Mesenchymal stem cell (in vitro differentiated cells and primary cell): ENCODE data around the gene GAK.

Experiments used
- DNase-seq: peaks from one replicate; pipeline ENCODE4 v3.0.0-alpha.2; 2013
- H2AFZ ChIP-seq: one replicate; pipeline ENCODE4 v1.6.1; 2013; ENCODE audit warnings: low read depth, mild to moderate bottlenecking, control low read depth, inconsistent platforms, low read length, moderate library complexity
- H2AK5ac ChIP-seq: 2 replicates; pipeline ENCODE4 v1.6.1; 2013; ENCODE audit warnings: low read length, moderate library complexity, mild to moderate bottlenecking, inconsistent platforms; ENCODE audit not compliant: severe bottlenecking
- H2BK120ac ChIP-seq: one replicate; pipeline ENCODE4 v1.6.1; 2013; ENCODE audit warnings: low read depth, mild to moderate bottlenecking, inconsistent platforms, low read length, moderate library complexity
- H2BK12ac ChIP-seq, 2 experiments: one replicate each; pipeline ENCODE4 v1.6.1; 2013; ENCODE audit warnings: inconsistent platforms in 2 of 2, low read length in 2 of 2, mild to moderate bottlenecking in 2 of 2, moderate library complexity in 2 of 2, control low read depth in 1 of 2
- H2BK15ac ChIP-seq: one replicate; pipeline ENCODE4 v1.6.1; 2013; ENCODE audit warnings: mild to moderate bottlenecking, low read depth, inconsistent platforms; ENCODE audit not compliant: poor library complexity, severe bottlenecking
- H2BK5ac ChIP-seq: 2 replicates; pipeline ENCODE4 v1.6.1; 2013; ENCODE audit warnings: low read depth, mild to moderate bottlenecking, low read length, control low read depth, inconsistent platforms; ENCODE audit not compliant: poor library complexity, severe bottlenecking
- H3K14ac ChIP-seq, 2 experiments: one replicate each; pipeline ENCODE4 v1.6.1; 2013; ENCODE audit warnings: inconsistent platforms in 2 of 2, low read length in 2 of 2, control low read depth in 1 of 2, mild to moderate bottlenecking in 1 of 2, moderate library complexity in 1 of 2
- H3K18ac ChIP-seq, 2 experiments: one replicate each; pipeline ENCODE4 v1.6.1; 2013; ENCODE audit warnings: inconsistent platforms in 2 of 2, low read length in 2 of 2, control low read depth in 1 of 2, low read depth in 1 of 2, mild to moderate bottlenecking in 1 of 2
- H3K23ac ChIP-seq, 2 experiments: one replicate each; pipeline ENCODE4 v1.6.1; 2013; ENCODE audit warnings: inconsistent platforms in 2 of 2, low read length in 2 of 2, mild to moderate bottlenecking in 2 of 2, moderate library complexity in 2 of 2, control low read depth in 1 of 2
- H3K27ac ChIP-seq: 2 replicates; pipeline ENCODE4 v1.5.1; 2013; ENCODE audit warnings: mild to moderate bottlenecking, moderate library complexity, low read length, control low read depth, inconsistent platforms; ENCODE audit not compliant: poor library complexity, severe bottlenecking
- H3K27me3 ChIP-seq, 2 experiments: 2 replicates each; pipeline versions ENCODE4 v1.6.1 to v1.7.0; 2013; ENCODE audit warnings: low read length in 2 of 2, mild to moderate bottlenecking in 2 of 2, moderate library complexity in 2 of 2, control low read depth in 1 of 2, inconsistent platforms in 1 of 2; ENCODE audit not compliant: control insufficient read depth in 1 of 2, insufficient read depth in 1 of 2
- H3K36me3 ChIP-seq, 2 experiments: 2 replicates each; pipeline versions ENCODE4 v1.6.1 to v1.7.0; 2013; ENCODE audit warnings: low read length in 2 of 2, control low read depth in 1 of 2, inconsistent platforms in 1 of 2, low read depth in 1 of 2, mild to moderate bottlenecking in 1 of 2; ENCODE audit not compliant: insufficient read depth in 2 of 2, control insufficient read depth in 1 of 2
- H3K4ac ChIP-seq, 2 experiments: one replicate each; pipeline ENCODE4 v1.6.1; 2013; ENCODE audit warnings: inconsistent platforms in 2 of 2, low read length in 2 of 2, mild to moderate bottlenecking in 2 of 2, moderate library complexity in 2 of 2, control low read depth in 1 of 2, low read depth in 1 of 2
- H3K4me1 ChIP-seq: 2 replicates; pipeline ENCODE4 v1.6.1; 2013; ENCODE audit warnings: low read depth, low read length, control low read depth; ENCODE audit not compliant: control insufficient read depth, insufficient read depth
- H3K4me2 ChIP-seq: 2 replicates; pipeline ENCODE4 v1.6.1; 2013; ENCODE audit warnings: low read length, mild to moderate bottlenecking, inconsistent platforms; ENCODE audit not compliant: poor library complexity, severe bottlenecking
- H3K4me3 ChIP-seq, 2 experiments: 2 replicates each; pipeline versions ENCODE4 v1.5.1 to v1.7.0; 2013; ENCODE audit warnings: low read length in 2 of 2, mild to moderate bottlenecking in 2 of 2, control low read depth in 1 of 2, low read depth in 1 of 2; ENCODE audit not compliant: insufficient read depth in 1 of 2
- H3K79me1 ChIP-seq: replicated peaks from 2 replicates; pipeline ENCODE4 v1.6.1; 2013; ENCODE audit warnings: mild to moderate bottlenecking, control low read depth, low read length, inconsistent platforms; ENCODE audit not compliant: poor library complexity, severe bottlenecking
- H3K9ac ChIP-seq: 2 replicates; pipeline ENCODE4 v1.7.0; 2013; ENCODE audit warnings: mild to moderate bottlenecking, low read length, moderate library complexity
- H3K9me3 ChIP-seq: 2 replicates; pipeline ENCODE4 v1.7.0; 2013; ENCODE audit warnings: mild to moderate bottlenecking, low read length; ENCODE audit not compliant: control insufficient read depth
- H4K8ac ChIP-seq: one replicate; pipeline ENCODE4 v1.6.1; 2013; ENCODE audit warnings: inconsistent platforms, mild to moderate bottlenecking, low read length, moderate library complexity
- H4K91ac ChIP-seq: one replicate; pipeline ENCODE4 v1.6.1; 2013; ENCODE audit warnings: mild to moderate bottlenecking, low read length, inconsistent platforms
- WGBS: methylation state at CpG from one replicate; pipeline ENCODE4 v1.1.7; 2013; ENCODE audit warnings: mixed read lengths; 5-methylcytosine and 5-hydroxymethylcytosine counted together

Gene GAK

DNA sequence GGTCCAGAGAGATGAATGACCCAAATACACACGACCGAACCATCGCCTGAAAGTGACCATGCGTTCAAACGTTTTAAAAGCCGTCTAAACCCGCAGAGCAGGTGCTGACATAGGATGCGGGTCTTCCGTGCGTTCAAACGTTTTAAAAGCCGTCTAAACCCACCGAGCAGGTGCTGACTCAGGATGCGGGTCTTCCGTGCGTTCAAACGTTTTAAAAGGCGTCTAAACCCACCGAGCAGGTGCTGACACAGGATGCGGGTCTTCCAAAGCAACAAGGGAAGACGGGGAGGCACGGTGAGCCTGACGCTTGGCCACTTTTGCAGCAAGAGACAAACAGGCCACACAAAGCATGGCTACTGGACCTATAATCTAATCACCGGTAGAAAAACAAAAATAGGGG, 47.2 kb downstream of the GAK start:
- Histone ChIP-seq H3K14ac (no peak overlapping the region), H4K91ac (no peak overlapping the region), H2BK5ac (no peak overlapping the region), H3K79me1 (peaks cover 16% of the 10 kb centered on the region), H3K4me2 (no peak overlapping the region), H3K36me3 (peaks cover 93 to 100% of the 10 kb centered on the region in 2 experiments), H3K9ac (no peak overlapping the region), H2AK5ac (no peak overlapping the region), H3K23ac (no peak overlapping the region), H2BK12ac (no peak overlapping the region), H3K4ac (no peak overlapping the region), H2BK120ac (no peak overlapping the region), H3K4me3 (no peak overlapping the region), H3K27ac (no peak overlapping the region), H3K27me3 (no peaks in the 10 kb centered on the region), H2AFZ (no peak overlapping the region), H3K9me3 (no peaks in the 10 kb centered on the region), H4K8ac (no peak overlapping the region), H2BK15ac (no peak overlapping the region), H3K18ac (no peak overlapping the region), H3K4me1 (peaks cover 1% of the 10 kb centered on the region)
- no peak for DNase-seq
- WGBS, result 97% methylated on average over 24 of the region's 24 CpGs

DNA sequence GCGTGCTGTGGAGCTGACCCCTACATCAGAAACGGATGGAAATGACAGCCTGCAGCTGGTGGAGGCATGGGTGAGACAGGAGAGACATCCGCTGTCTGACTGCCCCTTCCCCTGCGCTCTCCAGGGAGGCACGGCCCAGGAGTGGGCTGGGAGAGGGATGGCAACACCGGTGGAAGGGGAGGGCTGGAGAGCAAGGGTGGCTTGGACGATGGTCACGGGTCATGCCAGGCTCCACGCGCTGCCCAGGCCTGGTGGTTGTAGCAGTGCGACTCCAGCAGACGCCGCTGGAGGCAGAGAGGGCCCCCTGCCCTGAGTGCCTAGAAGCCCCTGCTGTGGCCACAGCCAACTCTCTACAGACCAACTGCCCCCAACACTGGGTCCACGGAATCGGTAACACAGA, 47.9 kb downstream of the GAK start:
- H3K9me3 ChIP-seq, result no peaks in the 10 kb centered on the region
- no peak overlapping the region for H3K9ac ChIP-seq

DNA sequence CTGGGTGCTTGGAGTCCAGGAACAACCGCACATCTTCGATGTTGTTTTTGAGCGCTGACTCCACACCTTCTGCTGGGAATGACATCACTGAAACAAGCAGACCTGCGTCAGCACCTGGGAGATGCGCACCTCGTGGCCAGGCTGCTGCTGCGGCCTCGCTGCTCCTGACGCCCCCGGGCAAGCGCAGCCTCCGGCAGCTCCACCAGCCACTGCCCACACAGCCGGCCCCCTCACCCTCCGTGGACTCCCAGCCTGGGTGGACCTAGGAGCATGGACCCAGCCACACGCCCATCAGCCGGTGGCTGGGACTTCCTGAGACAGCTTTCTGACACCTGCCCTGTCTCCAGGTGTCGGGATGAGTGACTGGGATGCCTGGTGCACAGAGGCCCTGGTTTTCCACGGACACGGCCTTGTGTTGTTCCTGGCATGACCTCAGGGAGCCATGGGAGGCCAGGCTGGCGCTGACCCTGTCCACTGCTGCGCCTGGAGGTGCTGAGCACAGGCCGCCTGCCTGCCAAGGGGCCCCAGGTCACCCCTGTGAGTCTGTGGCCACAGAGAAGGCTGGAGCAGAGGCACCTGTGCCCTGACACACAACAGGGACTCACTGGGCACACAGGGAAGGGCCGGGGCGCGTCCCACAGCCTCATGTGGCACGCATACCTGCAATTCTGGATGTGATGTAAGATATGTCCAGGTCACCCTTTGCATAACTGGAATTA, 48.6 kb downstream of the GAK start:
- no peak overlapping the region for H3K4me3 ChIP-seq
- H2BK120ac ChIP-seq, result no peak overlapping the region
- H3K18ac ChIP-seq, result no peak overlapping the region
- no peak overlapping the region for H3K4ac ChIP-seq
- H3K4me1 ChIP-seq, result peaks cover 1% of the 10 kb centered on the region
- H3K14ac ChIP-seq, result no peak overlapping the region
- no peak overlapping the region for H3K27ac ChIP-seq
- H3K23ac ChIP-seq, result no peak overlapping the region
- no peak overlapping the region for H2BK12ac ChIP-seq
- no peak overlapping the region for H2AFZ ChIP-seq
- no peaks in the 10 kb centered on the region for H3K9me3 ChIP-seq
- H3K4me2 ChIP-seq, result no peak overlapping the region
- WGBS, result 98% methylated on average over 26 of the region's 26 CpGs
- no peak overlapping the region for H3K9ac ChIP-seq
- H2BK5ac ChIP-seq, result no peak overlapping the region
- peaks cover 94 to 99% of the 10 kb centered on the region in 2 experiments for H3K36me3 ChIP-seq
- H3K27me3 ChIP-seq, result no peaks in the 10 kb centered on the region
- no peak overlapping the region for H2BK15ac ChIP-seq
- H4K91ac ChIP-seq, result no peak overlapping the region
- no peak overlapping the region for H4K8ac ChIP-seq
- no peak for DNase-seq
- peaks cover 16% of the 10 kb centered on the region for H3K79me1 ChIP-seq
- no peak overlapping the region for H2AK5ac ChIP-seq

More for the DNA sequence above, 47.9 kb downstream of the GAK start:
- WGBS, result 88% methylated on average over 13 of the region's 15 CpGs
- no peak overlapping the region for H4K8ac ChIP-seq
- H2AFZ ChIP-seq, result no peak overlapping the region
- H3K4me3 ChIP-seq, result no peak overlapping the region
- DNase-seq, result no peak
- peaks cover 93 to 100% of the 10 kb centered on the region in 2 experiments for H3K36me3 ChIP-seq
- H3K4me1 ChIP-seq, result peaks cover 1% of the 10 kb centered on the region
- peaks cover 16% of the 10 kb centered on the region for H3K79me1 ChIP-seq
- no peak overlapping the region for H2BK12ac ChIP-seq
- H2BK5ac ChIP-seq, result no peak overlapping the region
- no peak overlapping the region for H2AK5ac ChIP-seq
- no peak overlapping the region for H3K27ac ChIP-seq
- no peaks in the 10 kb centered on the region for H3K27me3 ChIP-seq
- no peak overlapping the region for H2BK120ac ChIP-seq
- no peak overlapping the region for H2BK15ac ChIP-seq
- H3K23ac ChIP-seq, result no peak overlapping the region
- H3K4me2 ChIP-seq, result no peak overlapping the region
- H3K14ac ChIP-seq, result no peak overlapping the region
- no peak overlapping the region for H4K91ac ChIP-seq
- no peak overlapping the region for H3K4ac ChIP-seq
- no peak overlapping the region for H3K18ac ChIP-seq

DNA sequence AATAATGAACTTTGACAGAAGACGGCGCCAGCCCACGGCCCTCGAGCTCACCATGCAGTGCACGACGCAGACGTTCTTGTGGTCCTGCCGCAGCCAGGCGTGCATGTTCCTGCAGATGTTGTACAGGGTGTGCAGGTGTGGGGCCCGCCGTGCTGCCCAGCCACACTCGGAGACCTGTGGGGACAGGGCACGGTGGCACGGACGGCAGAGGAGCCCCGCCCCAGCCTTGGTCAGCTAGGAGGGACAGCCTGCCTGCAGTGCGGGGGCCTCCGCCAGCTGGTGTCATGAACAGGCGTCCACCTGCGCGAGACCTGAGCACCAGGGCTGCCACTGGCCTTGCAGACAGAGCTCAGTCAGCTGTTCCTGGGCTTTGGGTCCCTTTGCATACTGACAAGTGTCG, 49.5 kb downstream of the GAK start:
- Histone ChIP-seq H3K4ac (no peak overlapping the region), H3K4me2 (no peak overlapping the region), H2AFZ (no peak overlapping the region), H2BK120ac (no peak overlapping the region), H2AK5ac (no peak overlapping the region), H3K27me3 (no peaks in the 10 kb centered on the region), H2BK15ac (no peak overlapping the region), H3K9ac (no peak overlapping the region), H2BK5ac (no peak overlapping the region), H3K4me1 (peaks cover 1% of the 10 kb centered on the region), H2BK12ac (no peak overlapping the region), H3K27ac (no peak overlapping the region), H3K9me3 (no peaks in the 10 kb centered on the region), H3K4me3 (no peak overlapping the region), H3K18ac (no peak overlapping the region), H3K23ac (no peak overlapping the region), H4K91ac (no peak overlapping the region), H3K14ac (no peak overlapping the region), H3K36me3 (peaks cover 92 to 94% of the 10 kb centered on the region in 2 experiments), H3K79me1 (peaks cover 16% of the 10 kb centered on the region), H4K8ac (no peak overlapping the region)
- DNase-seq, result no peak
- 94% methylated on average over 22 of the region's 22 CpGs for WGBS
